Measurements from ENCODE around the gene FAM3B.
"Not testable (repeated sequence)": the region's sequence is repeated elsewhere in the genome, so short reads cannot be mapped to it uniquely, and the experiment has no call there.

FAM3B gene

DNA sequence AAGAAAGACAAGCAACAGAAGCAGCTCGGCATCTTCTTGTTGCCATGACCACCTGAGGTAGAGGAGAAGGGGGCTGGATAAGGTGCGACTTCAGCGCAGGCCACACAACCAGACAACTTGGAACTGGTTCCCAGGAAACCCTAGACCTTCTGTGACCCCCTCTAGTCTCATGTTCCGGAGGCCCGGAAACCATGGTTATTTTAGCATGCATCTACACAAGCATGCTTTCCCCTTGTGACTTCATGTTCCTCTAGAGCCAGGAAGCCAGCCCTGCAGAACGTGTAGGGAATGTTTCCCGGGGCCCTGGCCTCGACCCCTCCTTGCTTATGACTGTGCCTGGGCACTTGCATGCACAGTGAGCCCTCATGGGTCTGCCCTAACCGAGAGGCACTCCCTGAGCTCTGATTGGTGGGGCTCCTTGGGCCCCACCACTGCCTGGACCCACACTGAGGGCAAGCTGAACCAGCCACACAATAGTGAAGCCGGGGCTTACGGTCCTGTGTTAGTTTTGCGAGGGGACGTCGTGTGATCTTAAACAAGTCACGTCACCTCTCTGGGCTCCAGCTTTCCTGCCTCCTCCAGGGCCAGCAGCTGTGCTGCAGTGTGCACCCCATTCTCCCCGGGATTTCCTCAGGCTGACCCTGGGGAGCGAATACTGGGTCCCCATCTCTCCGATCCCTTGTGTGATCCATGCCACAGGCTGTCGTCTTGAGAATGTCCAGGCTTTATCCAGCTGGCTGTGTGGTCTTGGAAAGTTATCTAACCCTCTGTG, 33.2 kb downstream of the FAM3B start:
- no peak overlapping the region for H3K27ac ChIP-seq (ENCODE audit: low read length)
- DNase-seq (ENCODE audit: low read depth, low spot score) = no peak
- no peaks in the 10 kb centered on the region for H3K4me1 ChIP-seq (ENCODE audit: control insufficient read depth, insufficient read depth, low read length)
- H3K27me3 ChIP-seq (ENCODE audit: control insufficient read depth, insufficient read depth, low read length) = no peaks in the 10 kb centered on the region
- WGBS (ENCODE audit: insufficient coverage, insufficient read length) = no CpG with 5 or more reads among the region's 19 CpGs
- no peaks in the 10 kb centered on the region for H3K9me3 ChIP-seq (ENCODE audit: control insufficient read depth, insufficient read depth, low read length)
- H3K36me3 ChIP-seq (ENCODE audit: control insufficient read depth, insufficient read depth, low read length) = no peaks in the 10 kb centered on the region
- no peak overlapping the region for H3K4me3 ChIP-seq (ENCODE audit: low read length)

DNA sequence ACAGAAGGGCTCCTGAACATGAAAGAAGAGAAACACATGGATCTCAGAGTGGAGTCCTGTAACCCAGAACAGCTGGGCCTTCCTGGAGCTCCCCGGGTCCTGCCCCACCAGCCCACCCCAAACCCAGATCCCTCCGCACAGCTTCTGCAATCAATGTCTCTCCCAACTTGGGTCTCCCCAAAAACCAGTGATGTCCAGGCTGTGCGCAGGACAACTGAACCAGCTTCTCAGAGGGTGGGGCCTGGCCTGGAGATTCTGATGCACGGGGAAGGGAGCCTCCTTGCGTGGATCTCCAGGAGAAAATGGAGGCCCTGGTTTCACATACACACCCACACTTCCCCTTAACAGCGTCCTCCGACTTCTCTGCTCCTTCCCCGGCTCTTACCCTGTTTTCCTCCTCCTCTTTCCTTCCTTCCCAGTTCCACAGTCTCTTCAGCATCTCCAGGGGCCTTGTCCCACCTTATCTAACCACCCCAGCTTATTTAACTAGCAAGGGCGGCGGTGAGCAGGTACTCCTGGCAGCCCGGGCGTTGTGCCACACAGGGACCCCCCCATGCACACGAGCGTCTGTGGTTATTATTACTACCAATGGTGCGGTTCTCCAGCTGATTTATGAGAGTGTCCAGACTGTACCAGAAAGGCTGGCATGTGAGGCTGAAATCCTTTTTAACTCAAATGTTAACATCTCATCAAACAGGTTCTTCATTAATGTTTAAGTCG, 34.0 kb downstream of the FAM3B start:
- no peak overlapping the region for H3K4me3 ChIP-seq (ENCODE audit: low read length)
- H3K9me3 ChIP-seq (ENCODE audit: control insufficient read depth, insufficient read depth, low read length) = no peaks in the 10 kb centered on the region
- no CpG with 5 or more reads among the region's 16 CpGs for WGBS (ENCODE audit: insufficient coverage, insufficient read length)
- no peaks in the 10 kb centered on the region for H3K36me3 ChIP-seq (ENCODE audit: control insufficient read depth, insufficient read depth, low read length)
- H3K27me3 ChIP-seq (ENCODE audit: control insufficient read depth, insufficient read depth, low read length) = no peaks in the 10 kb centered on the region
- H3K27ac ChIP-seq (ENCODE audit: low read length) = no peak overlapping the region
- no peak for DNase-seq (ENCODE audit: low read depth, low spot score)
- H3K4me1 ChIP-seq (ENCODE audit: control insufficient read depth, insufficient read depth, low read length) = no peaks in the 10 kb centered on the region

DNA sequence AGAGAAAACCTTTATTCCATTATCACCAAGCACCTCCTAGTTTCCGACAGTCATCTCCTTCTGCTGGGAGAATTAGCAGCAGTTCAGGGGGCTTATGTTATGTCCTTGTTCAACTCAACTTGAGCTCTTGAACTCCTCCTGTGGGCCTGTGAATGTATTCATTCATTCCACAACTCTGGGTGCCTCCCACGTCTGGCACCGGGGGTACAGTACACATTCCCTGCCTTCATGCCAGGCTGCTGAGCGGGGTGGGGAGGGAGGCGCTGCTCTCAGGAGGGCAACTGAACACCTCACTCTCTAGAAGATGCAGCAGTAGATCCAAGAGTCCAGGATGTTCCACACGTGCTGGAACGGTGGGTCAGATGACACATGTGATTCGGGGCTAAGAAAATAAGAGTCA, 40.9 kb downstream of the FAM3B start:
- Histone ChIP-seq H3K4me1 (ENCODE audit: control insufficient read depth, insufficient read depth, low read length) (peaks cover 3% of the 10 kb centered on the region; the same call in 1 of the 2 replicates), H3K36me3 (ENCODE audit: control insufficient read depth, insufficient read depth, low read length) (no peaks in the 10 kb centered on the region), H3K9me3 (ENCODE audit: control insufficient read depth, insufficient read depth, low read length) (no peaks in the 10 kb centered on the region), H3K27me3 (ENCODE audit: control insufficient read depth, insufficient read depth, low read length) (no peaks in the 10 kb centered on the region), H3K27ac (ENCODE audit: low read length) (no peak overlapping the region), H3K4me3 (ENCODE audit: low read length) (no peak overlapping the region)
- no CpG with 5 or more reads among the region's 8 CpGs for WGBS (ENCODE audit: insufficient coverage, insufficient read length)
- no peak for DNase-seq (ENCODE audit: low read depth, low spot score)

DNA sequence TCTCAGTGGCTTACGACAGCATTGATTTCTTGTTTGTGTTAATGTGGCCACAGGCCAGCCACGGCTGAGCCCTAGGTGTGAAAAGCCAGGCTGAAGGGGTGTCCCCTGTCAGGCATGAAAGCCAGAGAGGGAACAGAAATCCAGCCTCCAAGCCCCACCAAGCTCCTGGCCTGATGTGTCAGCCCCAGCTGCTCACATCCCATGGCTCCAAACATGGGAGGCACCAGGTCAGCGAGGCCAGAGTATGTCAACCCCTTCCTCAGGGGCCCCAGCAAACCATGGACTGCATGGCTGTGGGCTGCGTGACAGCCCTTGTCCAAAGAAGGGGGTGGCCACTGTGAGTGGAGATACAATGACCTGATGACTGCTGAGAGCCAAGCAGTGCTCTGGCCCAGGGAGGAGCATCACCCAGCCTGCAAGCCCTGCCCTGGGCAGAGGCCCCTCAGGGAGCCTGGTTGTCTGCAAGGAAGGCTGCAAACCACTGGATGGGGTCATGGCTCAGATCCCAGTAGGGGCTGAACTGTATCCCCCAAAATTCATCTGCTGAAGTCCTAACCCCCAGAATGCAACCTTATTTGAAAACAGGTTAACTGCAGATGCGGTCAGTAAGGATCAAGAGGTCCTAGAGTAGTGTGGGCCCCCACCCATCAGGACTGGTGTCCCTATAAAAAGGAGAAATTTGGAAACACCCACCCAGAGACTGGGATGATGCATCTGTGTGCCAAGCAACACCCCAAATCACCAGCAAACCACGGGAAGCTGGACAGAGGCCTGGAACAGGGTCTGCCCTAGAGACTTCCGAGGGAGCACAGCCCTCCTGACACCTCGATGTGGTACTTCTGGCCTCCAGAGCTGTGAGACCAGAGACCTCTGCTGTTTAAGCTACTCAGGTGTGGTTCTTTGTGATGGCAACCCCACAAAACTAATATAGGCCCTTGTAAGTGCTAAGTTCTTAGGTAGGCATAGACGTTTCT, 41.9 kb downstream of the FAM3B start:
- no CpG with 5 or more reads among the region's 9 CpGs for WGBS (ENCODE audit: insufficient coverage, insufficient read length)
- Histone ChIP-seq H3K27me3 (ENCODE audit: control insufficient read depth, insufficient read depth, low read length) (no peaks in the 10 kb centered on the region), H3K36me3 (ENCODE audit: control insufficient read depth, insufficient read depth, low read length) (no peaks in the 10 kb centered on the region), H3K27ac (ENCODE audit: low read length) (no peak overlapping the region), H3K9me3 (ENCODE audit: control insufficient read depth, insufficient read depth, low read length) (no peaks in the 10 kb centered on the region), H3K4me1 (ENCODE audit: control insufficient read depth, insufficient read depth, low read length) (peaks cover 3% of the 10 kb centered on the region; the same call in 1 of the 2 replicates), H3K4me3 (ENCODE audit: low read length) (no peak overlapping the region)
- DNase-seq (ENCODE audit: low read depth, low spot score) = no peak

DNA sequence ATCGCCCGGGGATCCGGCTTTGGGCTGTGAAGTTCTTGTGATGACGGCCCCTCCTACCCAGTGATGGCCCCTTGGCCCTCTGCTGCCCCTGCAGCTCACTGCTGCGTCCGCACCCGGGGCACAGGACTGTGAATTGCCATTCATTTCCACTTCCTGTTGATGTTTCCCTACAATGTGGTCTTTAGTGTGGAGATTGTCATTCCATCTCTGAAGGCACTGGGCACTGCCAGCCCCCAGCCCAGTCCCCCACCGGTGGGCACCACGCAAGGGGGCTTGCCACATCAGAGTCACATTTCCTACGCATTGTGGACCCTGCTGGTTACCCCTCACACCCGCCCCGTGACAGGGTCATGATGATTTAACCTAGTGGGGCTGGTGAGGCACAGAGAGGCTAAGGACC, 42.7 kb downstream of the FAM3B start:
- peaks cover 3% of the 10 kb centered on the region; the same call in 1 of the 2 replicates for H3K4me1 ChIP-seq (ENCODE audit: control insufficient read depth, insufficient read depth, low read length)
- no CpG with 5 or more reads among the region's 12 CpGs for WGBS (ENCODE audit: insufficient coverage, insufficient read length)
- no peaks in the 10 kb centered on the region for H3K9me3 ChIP-seq (ENCODE audit: control insufficient read depth, insufficient read depth, low read length)
- H3K27ac ChIP-seq (ENCODE audit: low read length) = no peak overlapping the region
- DNase-seq (ENCODE audit: low read depth, low spot score) = no peak
- H3K36me3 ChIP-seq (ENCODE audit: control insufficient read depth, insufficient read depth, low read length) = no peaks in the 10 kb centered on the region
- no peak overlapping the region for H3K4me3 ChIP-seq (ENCODE audit: low read length)
- H3K27me3 ChIP-seq (ENCODE audit: control insufficient read depth, insufficient read depth, low read length) = no peaks in the 10 kb centered on the region

DNA sequence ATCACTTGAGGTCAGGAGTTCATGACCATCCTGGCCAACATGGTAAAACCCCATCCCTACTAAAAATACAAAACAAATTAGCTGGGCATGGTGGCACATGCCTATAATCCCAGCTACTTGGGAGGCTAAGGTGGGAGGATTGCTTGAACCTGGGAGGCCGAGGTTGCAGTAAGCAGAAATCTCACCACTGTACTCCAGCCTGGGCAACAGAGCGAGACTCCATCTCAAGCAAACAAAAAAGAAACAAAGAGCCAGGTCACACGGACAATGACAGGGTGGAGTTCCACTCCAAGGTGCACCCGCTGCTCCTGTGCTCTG, 43.1 kb downstream of the FAM3B start:
- WGBS (ENCODE audit: insufficient coverage, insufficient read length) = no CpG with 5 or more reads among the region's 4 CpGs
- H3K27me3 ChIP-seq (ENCODE audit: control insufficient read depth, insufficient read depth, low read length) = not testable (repeated sequence)

DNA sequence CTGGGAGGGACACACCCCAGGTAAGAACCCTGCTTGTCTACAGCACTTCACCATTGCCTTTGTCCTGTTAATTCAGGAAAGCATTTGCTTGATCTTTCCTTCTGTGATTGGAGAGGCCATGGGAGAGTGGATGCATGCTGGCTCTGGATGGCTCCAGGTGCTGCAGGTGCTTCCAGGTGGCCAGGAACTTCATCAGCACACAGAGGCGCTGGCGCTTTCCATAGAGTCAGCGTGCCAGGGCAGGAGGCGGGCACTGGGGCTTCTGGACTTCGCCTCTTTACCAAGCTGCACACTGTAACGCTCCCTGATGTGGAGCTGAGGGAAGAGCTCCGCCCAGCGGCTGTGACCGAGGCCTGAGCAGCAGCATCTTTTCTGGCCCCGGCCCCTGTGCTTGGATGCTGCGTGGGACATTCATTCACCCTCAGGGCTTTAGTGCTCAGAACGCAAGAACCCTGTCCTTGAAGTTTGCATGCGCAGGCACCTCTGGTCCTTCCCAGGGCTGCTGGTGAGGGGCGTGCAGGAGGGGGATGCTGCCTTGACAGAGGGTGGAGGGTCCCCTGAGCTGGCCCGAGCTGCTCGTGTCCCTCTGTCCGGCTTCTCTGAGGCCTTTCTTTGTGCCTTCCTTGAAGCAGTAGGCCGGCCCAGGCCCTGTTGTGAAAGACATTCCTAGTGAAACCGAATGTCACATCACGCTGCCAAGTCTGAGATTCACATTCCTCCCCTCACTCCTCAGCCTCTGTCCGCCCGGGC, 43.6 kb downstream of the FAM3B start:
- Histone ChIP-seq H3K9me3 (ENCODE audit: control insufficient read depth, insufficient read depth, low read length) (no peaks in the 10 kb centered on the region), H3K27me3 (ENCODE audit: control insufficient read depth, insufficient read depth, low read length) (no peaks in the 10 kb centered on the region), H3K36me3 (ENCODE audit: control insufficient read depth, insufficient read depth, low read length) (no peaks in the 10 kb centered on the region), H3K4me1 (ENCODE audit: control insufficient read depth, insufficient read depth, low read length) (peaks cover 3% of the 10 kb centered on the region; the same call in 1 of the 2 replicates), H3K4me3 (ENCODE audit: low read length) (no peak overlapping the region), H3K27ac (ENCODE audit: low read length) (no peak overlapping the region)
- no CpG with 5 or more reads among the region's 22 CpGs for WGBS (ENCODE audit: insufficient coverage, insufficient read length)
- no peak for DNase-seq (ENCODE audit: low read depth, low spot score)

More for the DNA sequence above, 43.1 kb downstream of the FAM3B start:
- not testable (repeated sequence) for DNase-seq (ENCODE audit: low read depth, low spot score); H3K4me3 ChIP-seq (ENCODE audit: low read length); H3K36me3 ChIP-seq (ENCODE audit: control insufficient read depth, insufficient read depth, low read length); H3K27ac ChIP-seq (ENCODE audit: low read length); H3K4me1 ChIP-seq (ENCODE audit: control insufficient read depth, insufficient read depth, low read length); H3K9me3 ChIP-seq (ENCODE audit: control insufficient read depth, insufficient read depth, low read length)

DNA sequence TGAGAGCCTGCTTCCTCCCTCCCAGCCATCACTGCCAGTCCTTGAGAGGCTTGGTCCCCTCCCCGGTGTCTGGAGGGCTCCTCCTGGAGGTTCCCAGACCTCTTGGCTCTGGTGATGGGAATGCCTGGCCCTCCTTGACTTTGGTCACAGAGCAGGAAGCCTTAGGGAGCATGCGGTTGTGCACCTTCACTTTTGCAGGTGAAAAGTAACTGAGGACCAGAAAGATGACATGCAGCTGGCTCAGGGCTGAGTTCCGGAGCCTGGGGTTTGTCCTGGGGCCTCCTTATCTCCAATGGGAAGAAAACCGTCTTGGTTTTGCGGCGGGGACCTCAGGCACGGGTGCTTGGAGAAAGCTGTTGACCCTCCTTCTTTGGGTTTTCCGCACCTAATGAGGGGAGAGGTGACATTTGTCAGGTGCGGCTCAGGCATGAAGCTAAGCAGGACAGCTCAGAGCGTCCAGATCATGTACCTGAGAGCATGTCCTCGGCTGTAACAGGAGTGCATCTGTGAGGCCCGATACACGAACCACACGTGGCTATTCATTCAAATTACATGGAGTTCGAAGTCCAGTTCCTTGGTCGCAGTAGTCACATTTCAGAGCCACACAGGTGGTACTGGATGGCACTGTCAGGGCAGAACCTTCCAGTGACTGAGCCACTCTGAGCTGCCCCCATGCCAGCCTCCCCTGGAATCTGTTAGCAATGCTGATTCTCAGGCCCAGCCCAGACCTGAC, 44.6 kb downstream of the FAM3B start:
- Histone ChIP-seq H3K9me3 (ENCODE audit: control insufficient read depth, insufficient read depth, low read length) (no peaks in the 10 kb centered on the region), H3K4me3 (ENCODE audit: low read length) (no peak overlapping the region), H3K4me1 (ENCODE audit: control insufficient read depth, insufficient read depth, low read length) (peaks cover 3% of the 10 kb centered on the region; the same call in 1 of the 2 replicates), H3K36me3 (ENCODE audit: control insufficient read depth, insufficient read depth, low read length) (no peaks in the 10 kb centered on the region), H3K27ac (ENCODE audit: low read length) (no peak overlapping the region), H3K27me3 (ENCODE audit: control insufficient read depth, insufficient read depth, low read length) (no peaks in the 10 kb centered on the region)
- no CpG with 5 or more reads among the region's 16 CpGs for WGBS (ENCODE audit: insufficient coverage, insufficient read length)
- no peak for DNase-seq (ENCODE audit: low read depth, low spot score)

DNA sequence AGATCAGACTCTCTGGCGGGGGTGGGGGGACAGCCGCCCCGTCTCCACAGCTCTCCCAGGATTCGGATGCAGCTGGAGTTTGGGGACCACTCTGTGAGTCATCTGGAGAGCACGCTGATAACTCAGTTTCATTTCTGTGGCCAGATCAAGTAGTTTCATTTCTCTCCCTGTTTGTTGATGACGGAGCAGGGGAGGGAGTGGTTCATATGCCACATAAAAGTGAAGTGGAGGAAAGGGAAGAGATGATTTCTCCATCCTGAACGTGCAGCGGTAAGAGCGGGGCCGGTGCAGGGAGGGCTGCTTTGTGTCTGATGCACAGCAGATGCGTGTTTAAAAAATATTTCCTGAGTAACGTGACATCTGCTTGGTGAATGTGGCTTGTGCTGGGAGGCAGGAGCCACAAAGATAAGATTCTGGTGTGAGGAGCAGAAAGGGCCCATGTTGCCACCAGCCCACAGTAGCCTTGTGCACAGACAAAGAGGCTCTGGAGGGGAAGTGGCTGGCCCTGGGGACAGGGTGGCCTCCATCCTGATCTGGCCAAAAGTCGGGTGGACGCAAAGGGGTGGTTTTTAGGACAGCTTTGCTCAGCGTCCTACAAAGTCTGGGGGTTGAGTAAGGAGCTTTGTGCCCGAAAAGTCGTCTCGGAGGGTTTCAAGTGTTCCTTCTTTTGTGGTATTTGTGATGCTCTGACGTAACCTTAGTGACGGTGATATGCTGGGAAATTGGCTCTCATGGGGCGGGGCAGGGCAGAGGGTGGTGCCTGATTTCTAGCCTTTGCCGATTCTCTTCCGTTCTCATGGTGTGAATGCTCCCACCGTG, 45.4 kb downstream of the FAM3B start, which contains the start of gene MX2:
Gene MX2 (plus strand): TSS at position 242 of the 819 bp plus-strand sequence. CDS start 14,880 bp downstream, outside the sequence.
- no peaks in the 10 kb centered on the region for H3K36me3 ChIP-seq (ENCODE audit: control insufficient read depth, insufficient read depth, low read length)
- no peaks in the 10 kb centered on the region for H3K27me3 ChIP-seq (ENCODE audit: control insufficient read depth, insufficient read depth, low read length)
- no peak for DNase-seq (ENCODE audit: low read depth, low spot score)
- no CpG with 5 or more reads among the region's 24 CpGs for WGBS (ENCODE audit: insufficient coverage, insufficient read length)
- no peak within 1 kb of the TSS for H3K27ac ChIP-seq (ENCODE audit: low read length)
- peaks cover 3% of the 10 kb centered on the region; the same call in 1 of the 2 replicates for H3K4me1 ChIP-seq (ENCODE audit: control insufficient read depth, insufficient read depth, low read length)
- no peak within 1 kb of the TSS for H3K4me3 ChIP-seq (ENCODE audit: low read length)
- H3K9me3 ChIP-seq (ENCODE audit: control insufficient read depth, insufficient read depth, low read length) = no peaks in the 10 kb centered on the region
